Activated CD8-positive, alpha-beta memory T cell treated with anti-CD3 and anti-CD28 coated beads for 36 hours (primary cell): Measurements from ENCODE around the gene ABHD14A. TPM values are rescaled to one million over a fixed set of nuclear protein-coding genes. Genes with fewer than 3 reads are reported as not detected.
"Not testable (repeated sequence)": the region's sequence is repeated elsewhere in the genome, so short reads cannot be mapped to it uniquely, and the experiment has no call there.

ENCODE experiments used
- CTCF ChIA-PET: fragments of 350-600 bp; sonication (Branson Sonifier 250); formaldehyde crosslinking; loops from one replicate; lab custom pipeline; 2021; ENCODE audit warnings: antibody characterized with exemption; lab: Charles Lee
- POLR2A ChIA-PET: fragments of 350-600 bp; sonication (Branson Sonifier 250); formaldehyde crosslinking; loops from one replicate; lab custom pipeline; 2021; ENCODE audit warnings: antibody characterized with exemption; lab: Charles Lee
- total RNA-seq, 2 experiments: library from RNA; stranded (reverse); gene quantifications; one replicate each; pipeline ENCODE4 v1.2.3, GENCODE V29; 2021

The ABHD14A gene
- total RNA-seq, result 10 to 100 TPM; 14.4 to 14.5 TPM

DNA sequence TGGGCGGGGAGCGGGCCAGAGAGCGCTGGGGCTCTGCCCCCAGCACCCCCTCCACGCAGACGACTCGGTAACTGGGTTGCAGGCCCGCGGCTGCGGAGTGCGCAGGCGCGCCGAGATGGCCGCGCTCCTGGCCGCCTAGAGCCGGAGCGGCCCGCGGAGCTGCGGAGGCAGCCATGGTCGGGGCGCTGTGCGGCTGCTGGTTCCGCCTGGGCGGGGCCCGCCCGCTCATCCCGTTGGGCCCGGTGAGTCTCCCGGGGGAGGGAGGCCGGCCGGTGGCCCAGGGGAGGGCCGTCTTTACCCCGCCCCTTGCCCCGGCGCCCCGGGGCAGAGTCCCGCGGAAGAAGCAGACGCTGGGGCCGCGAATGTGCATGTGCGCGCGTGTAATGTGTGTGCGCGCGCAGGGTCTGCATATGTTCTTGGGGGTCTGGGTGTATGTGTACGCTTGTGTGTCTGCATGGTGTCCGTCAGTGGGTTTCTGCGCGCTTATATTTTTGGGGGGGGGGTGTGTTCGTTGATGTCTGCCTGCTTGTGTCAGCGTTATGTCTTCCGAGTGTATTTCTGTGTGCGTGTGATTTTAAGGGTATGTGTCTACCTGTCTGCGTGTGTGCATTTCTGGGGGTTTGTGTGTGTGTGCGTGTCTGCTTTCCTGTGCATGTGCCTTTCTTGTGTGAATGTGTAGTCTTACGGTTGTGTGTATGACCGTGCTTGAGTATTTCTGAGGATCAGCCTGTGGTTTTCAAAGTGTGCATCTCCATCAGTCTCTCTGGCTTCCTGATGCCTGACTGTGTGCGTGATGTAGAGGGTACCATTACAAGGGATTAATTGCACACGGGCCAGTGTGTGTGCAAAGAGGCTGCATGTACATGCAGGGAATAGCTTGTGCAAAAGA lies at the start of gene ABHD14A:
TSS of gene ABHD14A (plus strand) at position 102 of the 889 bp plus-strand sequence. CDS start at position 174, 72 bp downstream.
- ChIA-PET CTCF (interaction anchor here (0.7 to 4.5 kb wide), 6 partner anchors 8 to 81 kb away, joined by 3 to 42 read pairs (median 20); partner anchors contain the start of genes ACY1, DUSP7, GPR62 and PARP3), POLR2A (interaction anchor here (1.0 kb wide), 1 partner anchor 8 kb away, joined by 6 read pairs; the partner anchor contains the start of gene ACY1)

DNA sequence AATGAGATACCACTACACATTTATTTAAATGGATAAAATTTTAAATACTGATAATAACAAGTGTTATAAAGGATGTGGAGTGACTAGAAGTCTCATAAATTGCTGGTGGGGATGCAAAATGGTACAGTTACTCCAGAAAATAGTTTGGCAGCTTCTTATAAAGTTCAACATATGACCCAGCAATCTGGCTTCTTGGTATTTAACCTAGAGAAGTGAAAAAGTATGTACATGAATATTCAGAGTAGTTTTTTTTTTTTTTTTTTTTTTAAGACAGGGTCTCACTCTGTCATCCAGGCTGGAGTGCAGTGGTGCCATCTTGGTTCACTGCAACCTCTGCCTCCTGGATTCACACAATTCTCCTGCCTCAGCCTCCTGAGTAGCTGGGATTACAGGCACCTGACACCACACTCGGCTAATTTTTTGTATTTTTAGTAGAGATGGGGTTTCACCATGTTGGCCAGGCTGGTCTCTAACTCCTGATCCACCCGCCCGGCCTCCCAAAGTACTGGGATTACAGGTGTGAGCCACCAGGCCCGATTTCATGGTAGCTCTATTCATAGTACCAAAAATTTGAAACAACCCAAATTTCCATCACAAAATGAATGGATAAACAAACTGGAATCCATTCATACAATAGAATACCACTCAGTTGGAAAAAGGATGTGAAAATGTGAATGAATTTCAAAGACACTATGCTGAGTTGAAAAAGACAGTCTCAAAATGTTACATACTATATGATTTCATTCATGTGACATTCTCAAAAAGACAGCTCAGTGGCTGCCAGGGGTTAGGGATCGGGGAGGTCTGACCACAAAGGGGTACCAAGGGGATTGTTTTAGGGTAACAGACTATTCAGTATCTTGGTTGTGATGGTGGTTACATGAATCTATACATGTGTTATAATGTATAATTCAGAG lies 47.5 kb upstream of the ABHD14A start:
- ChIA-PET POLR2A (no interaction called here), CTCF (interaction anchor here (0.7 to 1.1 kb wide), 4 partner anchors 8 to 972 kb away, joined by 3 to 4 read pairs (median 3); no protein-coding TSS in a partner anchor)

DNA sequence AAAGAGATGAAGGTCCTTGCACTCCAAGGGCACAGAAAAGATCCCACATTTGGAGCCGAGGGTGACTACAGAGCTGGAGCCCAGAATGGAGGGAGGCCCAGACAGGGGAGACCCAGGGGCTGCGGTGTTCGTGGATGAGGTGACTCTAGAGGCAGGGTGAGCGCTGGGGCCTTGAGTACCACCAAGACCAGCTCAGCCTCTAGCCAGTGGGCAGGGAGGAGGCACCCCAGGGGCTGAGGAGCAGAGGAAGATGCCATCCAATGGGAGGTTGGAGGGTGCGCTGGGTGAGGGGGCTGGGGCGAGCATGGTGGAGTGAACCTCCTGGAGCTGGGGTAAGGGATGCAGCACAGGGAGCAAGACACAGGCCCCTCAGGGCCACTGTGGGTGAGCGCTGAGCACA lies 46.4 kb upstream of the ABHD14A start:
- ChIA-PET CTCF (no interaction called here), POLR2A (no interaction called here)

DNA sequence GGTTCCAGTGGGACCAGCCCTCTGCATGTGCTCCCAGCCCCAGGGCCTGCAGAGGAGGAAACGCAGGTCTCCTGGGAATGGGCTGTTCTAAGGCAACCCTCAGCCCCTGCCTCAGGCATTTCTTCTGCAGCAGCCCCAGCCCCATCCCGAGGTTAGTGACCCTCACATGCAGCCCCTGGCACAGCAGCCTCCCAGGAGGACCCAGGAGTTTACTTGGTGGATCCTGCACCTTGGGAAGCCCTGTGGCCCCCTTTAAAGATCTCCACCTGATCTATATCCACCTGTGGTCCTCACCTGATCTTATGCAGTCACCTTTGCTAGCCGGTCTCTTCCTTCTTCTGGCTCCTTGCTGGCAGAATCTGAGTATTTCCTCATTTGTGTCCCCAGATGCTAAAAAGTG lies 45.9 kb upstream of the ABHD14A start:
- CTCF ChIA-PET, POLR2A ChIA-PET: not testable (repeated sequence)

DNA sequence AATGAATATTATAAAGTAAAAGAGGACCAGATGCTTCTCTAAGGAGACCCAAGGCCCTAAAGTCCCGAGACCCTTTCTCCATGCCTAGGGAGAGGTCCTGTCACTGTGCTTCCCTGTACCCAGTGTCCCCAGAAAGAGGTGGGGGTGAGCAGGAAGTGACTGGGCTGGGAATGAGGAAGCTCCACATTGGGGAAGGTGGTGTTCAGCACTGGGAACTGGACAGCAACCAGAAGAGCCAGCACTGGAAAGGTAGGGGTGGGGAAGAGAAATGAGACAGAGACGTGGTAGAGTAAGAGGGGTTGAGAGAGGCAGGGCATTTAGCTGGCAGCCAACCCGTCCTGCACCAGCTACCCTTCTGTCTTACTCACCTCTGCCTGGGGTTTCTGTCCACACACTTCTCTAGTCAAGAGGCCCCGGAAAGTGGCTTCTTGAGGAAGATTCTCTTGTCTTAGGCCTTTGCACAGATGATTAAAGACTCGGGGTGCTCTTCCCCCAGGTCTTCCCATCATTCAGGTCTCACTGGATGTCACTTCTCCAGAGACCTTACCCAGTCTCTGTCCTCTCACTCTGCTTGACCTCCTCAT lies 45.4 kb upstream of the ABHD14A start:
- ChIA-PET CTCF (no interaction called here), POLR2A (no interaction called here)

DNA sequence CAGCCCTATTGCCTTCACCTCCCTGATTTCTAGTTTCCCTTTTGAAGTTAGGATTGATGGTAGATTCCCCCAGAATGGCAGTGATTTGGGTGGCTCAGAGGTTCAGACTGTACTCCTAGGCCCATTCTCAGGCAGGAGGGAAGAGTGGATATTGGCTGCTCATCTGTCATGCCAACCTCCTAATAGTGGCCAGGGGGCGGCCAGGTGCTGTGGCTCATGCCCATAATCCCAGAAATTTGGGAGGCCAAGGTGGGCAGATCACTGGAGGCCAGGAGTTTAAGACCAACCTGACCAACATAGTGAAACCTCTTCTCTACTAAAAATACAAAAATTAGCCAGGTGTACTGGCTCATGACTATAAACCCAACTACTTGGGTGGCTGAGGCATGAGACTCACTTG lies 44.4 kb upstream of the ABHD14A start:
- CTCF ChIA-PET, result no interaction called here
- POLR2A ChIA-PET, result no interaction called here

DNA sequence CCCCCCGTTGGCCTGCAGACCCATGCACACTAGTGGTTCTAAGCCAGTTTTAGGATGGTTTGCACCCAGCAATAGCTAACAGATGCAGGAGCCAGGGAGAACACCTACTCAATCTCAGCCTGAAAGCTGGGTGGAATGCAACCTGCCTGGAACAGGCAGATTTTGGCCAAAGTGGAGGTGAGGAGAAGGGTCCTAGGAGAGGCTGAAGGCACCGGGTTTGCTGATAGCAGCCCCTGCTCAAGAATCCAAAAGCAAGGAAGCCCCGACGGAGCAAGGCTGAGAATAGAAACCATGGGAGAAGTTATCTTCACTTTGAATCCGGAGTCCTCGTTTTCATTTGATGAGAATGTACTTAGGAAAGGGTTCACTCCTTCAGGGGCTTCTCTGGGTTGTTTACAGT lies 43.1 kb upstream of the ABHD14A start:
- POLR2A ChIA-PET, result no interaction called here
- CTCF ChIA-PET, result no interaction called here

DNA sequence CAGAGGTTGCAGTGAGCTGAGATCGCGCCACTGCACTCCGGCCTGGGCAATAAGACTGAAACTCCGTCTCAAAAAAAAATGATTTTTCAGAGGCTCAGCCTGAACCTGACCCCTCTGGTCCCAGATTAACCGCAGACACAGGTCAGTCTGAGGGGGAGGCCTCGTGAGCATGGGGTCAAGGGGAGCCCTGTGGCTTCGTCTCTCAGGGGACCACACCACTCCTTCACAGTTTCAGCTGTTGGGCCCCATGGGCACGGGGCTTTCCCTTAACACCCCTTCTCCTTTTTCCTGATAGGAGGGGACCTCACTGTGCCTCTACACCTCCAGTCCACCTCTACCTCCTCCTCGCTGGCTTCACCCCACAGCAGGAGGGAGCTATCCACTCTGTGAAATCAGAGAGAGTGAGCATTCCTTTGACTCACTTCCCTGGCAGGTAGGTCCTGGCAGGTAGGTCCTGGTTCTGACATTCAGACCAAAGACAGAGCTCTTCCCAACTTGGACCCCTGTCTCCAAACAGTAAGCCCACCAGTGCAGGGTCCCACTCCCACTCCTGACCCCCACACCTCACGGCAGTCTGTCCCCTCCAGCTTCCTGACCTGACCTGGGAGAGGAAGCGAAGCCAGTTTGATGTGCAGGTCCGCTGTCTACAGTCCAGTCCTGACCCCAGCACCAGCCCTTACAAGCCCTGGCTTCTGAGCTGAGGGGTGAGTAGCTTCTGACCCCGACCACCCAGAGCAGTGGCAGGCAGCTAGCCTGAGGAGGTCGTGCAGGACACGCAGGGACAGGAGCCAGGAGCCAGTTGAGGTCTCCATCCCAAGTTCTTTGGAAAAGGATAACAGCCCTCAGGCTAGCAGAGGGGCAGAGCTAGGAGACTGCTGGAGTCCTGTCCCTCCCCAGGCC lies 42.1 kb upstream of the ABHD14A start:
- ChIA-PET POLR2A (interaction anchor here (0.5 kb wide), 1 partner anchor 181 kb away, joined by 3 read pairs; no protein-coding TSS in a partner anchor), CTCF (no interaction called here)

DNA sequence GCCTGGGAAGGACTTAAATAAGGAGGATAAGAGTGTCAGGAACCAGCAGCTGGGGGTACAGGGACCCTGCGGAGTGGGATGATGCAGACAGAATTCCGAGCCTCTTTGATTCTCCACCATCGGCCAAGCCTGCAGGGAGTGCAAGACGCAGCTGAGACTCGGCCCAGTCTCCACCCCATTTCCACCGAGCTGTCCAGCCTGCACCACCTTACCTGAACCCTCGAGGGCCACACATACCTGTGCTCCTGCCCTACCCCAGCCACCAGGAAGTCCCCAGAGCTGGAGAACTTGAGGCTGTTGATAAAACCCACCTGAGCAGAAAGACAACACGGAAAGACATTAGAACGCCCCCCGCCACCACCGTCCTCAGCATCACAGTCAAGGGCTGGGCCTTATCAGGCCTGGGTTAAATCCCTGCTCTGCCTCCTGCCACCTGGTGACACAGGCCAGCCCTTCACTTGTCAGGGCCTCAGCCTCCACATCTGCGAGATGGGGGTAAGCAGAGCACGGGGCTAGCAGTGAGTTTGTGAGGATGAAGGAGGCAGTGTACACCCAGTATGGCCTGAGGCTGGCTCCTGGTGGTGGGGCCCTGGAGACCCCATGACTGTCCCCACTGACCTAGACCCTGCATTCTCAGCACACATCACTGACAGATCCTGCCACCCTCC lies 41.3 kb upstream of the ABHD14A start:
- POLR2A ChIA-PET, result interaction anchor here (0.5 kb wide), 1 partner anchor 180 kb away, joined by 3 read pairs; no protein-coding TSS in a partner anchor
- CTCF ChIA-PET, result no interaction called here

DNA sequence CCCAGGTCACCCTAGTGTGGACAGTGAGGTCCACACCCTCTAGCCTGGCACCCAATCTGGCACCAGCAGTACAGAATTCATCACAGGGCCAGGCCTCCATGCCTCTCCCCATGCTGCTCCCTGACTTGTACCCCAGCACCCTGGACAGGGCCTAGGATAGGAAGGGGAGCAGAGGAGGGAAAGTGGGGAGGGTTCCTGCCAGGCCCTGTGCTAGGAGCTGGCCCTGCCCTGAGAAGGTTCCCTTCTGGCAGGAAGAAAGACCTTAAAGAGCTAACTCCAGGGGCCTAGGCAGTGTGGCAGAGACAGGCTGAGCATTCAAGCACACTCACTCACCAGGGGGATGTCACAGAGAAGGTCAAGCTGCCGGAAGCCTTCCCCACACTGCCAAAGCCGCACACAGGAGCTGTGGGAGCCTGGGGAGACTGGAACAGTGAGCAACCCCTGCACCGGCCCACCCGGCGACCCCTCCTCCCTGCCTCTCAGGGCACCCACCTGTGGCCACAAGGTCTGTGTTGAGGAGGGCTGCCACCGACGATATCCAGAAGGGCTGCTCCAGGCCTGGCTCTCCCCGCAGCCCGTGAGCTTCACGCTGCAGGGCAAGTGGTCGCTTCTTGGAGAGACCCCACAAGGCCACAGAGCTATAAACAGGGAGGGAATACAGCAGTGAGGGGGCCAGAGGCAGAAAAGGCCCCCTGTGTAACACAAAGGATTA lies 40.6 kb upstream of the ABHD14A start:
- ChIA-PET POLR2A (no interaction called here), CTCF (no interaction called here)

DNA sequence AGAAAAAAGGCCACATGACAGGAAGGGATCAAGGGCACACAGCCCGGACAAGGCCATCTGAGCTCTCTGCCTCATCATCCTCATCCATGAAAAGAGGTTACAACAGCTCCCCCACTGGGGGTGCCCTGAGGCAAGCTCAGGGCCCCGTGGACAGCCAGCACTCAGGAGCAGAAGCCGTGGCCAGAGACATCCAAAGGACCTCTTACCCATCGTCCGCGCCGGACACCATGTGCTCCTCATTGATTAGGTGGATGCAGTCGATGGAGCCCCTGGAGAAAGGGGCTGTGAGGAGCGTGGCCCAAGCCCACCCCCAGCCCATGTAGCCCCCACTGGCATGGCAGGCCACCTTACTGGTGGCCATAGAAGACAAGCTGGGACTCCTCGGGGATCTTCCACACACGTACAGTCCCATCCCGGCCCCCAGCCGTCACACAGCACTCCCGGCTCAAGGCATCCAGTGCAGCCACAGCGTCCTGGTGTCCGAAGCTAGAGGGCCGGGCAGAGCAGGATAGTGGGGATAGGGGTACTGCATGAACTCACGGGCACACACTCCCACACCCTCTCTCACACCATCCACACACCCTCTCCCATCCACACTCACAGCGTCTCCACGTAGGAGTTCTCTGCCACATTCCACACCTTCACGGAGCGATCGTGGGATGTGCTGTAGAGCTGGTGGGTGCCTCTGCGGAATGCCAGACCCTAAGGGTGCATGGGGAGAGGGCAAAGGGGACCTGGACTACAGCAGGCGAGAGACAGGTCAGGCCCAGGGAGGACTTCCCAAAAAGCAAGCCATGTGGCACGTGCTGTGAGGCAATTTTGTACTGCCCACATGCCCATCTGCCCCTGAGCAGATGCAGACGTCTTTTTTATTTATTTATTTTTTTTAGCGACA lies 39.6 kb upstream of the ABHD14A start:
- CTCF ChIA-PET, result interaction anchor here (1.0 kb wide), 1 partner anchor 8 kb away, joined by 4 read pairs; no protein-coding TSS in a partner anchor
- POLR2A ChIA-PET, result no interaction called here

DNA sequence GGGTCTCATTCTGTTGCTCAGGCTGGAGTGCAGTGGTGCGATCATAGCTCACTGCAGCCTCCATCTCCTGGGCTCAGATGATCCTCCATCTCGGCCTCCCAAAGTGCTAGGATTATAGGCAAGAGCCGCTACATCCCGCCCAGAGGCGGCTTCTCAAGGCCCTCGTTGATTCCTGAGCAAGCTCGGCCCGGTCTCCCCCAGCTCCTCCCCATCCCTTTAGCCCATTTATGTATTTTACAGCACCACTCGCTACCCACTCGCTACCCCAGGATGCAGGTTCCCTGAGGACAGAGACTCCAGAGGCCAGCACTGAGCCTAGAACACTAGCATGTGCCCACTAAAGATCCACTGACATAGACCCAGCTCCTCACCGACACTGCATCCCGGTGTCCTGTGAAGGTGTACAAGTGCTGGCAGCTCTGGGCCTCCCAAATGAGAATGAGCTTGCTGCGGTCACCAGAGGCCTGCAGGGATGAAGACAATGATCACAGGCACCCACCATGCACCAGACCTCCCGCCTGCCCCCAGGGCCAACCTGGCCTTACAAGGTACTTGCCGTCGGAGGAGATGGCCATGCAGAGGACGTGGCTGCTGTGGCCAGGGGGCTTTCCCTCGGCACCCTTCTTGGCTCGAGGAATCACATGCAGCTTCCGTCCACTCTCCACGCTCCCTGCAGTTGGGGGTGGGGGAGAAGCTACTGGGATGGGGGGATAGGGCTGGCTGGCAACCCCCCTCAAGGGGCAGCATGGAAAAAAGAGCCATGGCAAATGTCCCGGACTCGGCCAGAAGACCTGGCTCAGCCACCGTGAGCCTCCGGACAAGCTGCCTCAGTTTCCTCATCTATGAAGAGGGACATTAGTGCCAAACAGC lies 38.7 kb upstream of the ABHD14A start:
- POLR2A ChIA-PET, result interaction anchor here (1.2 kb wide), 1 partner anchor 60 kb away, joined by 3 read pairs; the partner anchor contains the start of gene RPL29
- CTCF ChIA-PET, result interaction anchor here (1.0 kb wide), 1 partner anchor 9 kb away, joined by 4 read pairs; no protein-coding TSS in a partner anchor

DNA sequence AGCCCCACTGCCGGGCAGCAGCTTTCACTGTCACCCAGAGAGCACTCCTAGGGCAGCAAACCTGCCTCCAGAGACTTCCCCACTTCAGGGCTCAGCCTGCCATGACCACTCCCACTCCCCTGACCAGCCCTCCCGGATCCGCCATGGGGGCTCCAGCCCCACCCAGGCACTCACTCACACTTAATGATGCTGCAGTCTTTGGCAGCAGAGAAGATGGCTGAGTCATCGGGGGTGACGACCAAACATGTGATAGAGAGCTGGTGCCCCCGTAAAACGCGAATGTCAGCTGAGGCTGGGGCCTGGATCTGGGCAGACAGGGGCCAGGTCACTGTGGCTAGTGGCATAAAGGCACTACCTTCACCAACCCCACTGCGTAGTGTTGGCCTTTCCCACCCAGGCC lies 37.9 kb upstream of the ABHD14A start:
- ChIA-PET CTCF (no interaction called here), POLR2A (interaction anchor here (1.2 kb wide), 1 partner anchor 59 kb away, joined by 3 read pairs; the partner anchor contains the start of gene RPL29)

DNA sequence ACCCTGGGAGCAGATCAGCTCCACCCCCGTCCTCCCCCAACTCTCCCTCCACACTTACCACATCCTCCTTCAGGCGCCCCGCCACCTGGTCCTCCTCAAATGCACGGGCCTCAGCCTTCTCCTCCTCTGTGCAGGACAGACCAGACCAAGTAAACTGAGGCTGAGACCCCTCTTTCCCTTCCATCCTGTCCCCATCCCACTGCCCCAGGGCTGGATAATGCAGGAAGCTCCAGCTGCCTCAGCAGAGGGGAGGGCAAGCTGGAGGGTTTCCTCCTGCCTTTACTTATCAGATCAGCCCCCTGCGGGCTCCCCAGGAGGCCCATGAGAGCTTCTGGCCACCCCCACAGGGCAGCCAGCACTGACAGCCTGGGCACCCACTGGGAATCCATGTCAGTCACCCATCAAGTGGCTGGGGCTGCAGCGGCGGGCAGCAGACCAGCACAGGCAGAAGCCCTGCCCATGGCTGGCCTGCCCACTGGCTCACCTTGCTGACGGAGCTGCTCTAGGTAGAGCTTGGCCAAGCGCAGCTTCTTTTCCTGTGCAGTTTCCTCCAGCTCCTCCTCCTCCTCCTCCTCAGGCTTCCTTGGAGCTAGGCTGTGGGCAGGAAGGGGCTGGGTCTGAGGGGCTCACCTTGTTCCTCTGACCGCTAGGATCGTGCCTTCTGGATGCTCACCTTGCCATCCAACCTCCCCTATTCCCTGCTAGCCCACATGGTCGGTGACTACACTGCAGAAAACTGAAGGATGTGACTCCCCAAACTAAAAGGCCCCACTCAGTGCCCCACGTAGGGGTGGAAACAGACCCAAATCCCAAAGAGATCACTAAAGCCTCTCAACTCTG lies 37.0 kb upstream of the ABHD14A start:
- ChIA-PET POLR2A (no interaction called here), CTCF (no interaction called here)
